Activated CD4-positive, alpha-beta T cell treated with anti-CD3 and anti-CD28 coated beads for 24 hours (primary cell): ENCODE data around the gene TSPEAR.
"Not testable (repeated sequence)": the region's sequence is repeated elsewhere in the genome, so short reads cannot be mapped to it uniquely, and the experiment has no call there.

Experiments used
- DNase-seq, 2 donors: peaks; one replicate each; pipeline ENCODE4 v3.0.0-alpha.2; 2020; ENCODE audit warnings: low read depth in 2 of 2

TSPEAR gene

DNA sequence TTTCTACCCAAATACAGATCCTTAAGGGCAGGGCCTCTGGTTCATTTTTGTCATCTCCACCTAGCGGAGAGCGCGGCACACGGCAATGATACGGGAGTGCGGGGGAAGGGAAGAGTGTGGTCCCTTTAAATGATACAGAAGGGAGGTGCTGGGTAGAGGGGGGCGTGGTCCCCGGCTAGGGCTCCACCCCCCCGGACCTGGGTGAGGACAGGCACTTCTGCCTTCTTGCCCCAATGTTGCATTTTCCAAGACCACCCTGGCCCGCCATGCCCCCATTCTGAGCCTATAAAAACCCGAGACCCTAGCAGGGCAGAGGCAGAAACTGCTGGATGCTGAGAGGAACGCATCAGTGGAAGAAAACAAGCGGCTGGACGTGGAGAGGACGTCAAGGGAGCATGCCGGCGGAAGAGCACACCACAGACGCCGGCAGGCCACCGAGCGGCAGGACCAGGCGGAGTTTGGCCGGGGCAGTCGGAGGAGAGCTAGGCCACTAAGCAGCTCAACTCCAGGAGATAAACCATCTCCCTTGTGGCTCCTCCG is 226.0 kb downstream of the TSPEAR start:
- DNase-seq, result peak; percentile 31 to 34

DNA sequence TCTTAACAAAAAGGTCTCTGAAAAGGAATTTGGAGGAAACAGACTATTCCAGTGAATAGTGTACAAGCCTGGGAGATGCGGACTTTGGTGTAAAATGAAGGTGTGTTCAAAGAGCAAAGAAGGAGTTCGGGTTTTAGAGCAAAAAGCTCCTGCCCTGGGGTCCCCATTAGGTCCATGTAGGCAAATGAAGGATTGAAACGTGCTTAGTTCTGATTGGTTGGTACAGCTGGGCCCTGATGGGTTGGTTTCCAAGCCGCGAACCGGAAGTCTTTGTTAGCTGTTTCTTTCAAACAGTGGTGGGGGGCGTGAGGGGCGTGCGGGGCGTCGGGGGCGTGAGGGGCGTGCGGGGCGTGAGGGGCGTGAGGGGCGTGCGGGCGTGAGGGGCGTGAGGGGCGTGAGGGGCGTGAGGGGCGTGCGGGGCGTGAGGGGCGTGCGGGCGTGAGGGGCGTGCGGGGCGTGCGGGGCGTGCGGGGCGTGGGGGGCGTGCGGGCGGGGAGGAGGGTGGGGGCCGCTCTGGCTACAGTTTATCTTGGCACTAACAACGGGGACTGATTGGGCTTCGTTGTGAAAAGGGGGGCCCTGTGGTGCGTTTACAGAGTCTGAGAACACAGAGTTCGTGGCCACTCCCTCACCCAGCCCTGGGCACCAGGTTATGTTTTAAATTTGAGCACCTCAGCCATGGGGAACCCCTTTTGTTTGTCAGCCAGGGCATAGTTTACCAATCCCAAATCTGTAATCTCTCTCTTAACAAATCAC is 226.7 kb downstream of the TSPEAR start:
- no peak for DNase-seq

DNA sequence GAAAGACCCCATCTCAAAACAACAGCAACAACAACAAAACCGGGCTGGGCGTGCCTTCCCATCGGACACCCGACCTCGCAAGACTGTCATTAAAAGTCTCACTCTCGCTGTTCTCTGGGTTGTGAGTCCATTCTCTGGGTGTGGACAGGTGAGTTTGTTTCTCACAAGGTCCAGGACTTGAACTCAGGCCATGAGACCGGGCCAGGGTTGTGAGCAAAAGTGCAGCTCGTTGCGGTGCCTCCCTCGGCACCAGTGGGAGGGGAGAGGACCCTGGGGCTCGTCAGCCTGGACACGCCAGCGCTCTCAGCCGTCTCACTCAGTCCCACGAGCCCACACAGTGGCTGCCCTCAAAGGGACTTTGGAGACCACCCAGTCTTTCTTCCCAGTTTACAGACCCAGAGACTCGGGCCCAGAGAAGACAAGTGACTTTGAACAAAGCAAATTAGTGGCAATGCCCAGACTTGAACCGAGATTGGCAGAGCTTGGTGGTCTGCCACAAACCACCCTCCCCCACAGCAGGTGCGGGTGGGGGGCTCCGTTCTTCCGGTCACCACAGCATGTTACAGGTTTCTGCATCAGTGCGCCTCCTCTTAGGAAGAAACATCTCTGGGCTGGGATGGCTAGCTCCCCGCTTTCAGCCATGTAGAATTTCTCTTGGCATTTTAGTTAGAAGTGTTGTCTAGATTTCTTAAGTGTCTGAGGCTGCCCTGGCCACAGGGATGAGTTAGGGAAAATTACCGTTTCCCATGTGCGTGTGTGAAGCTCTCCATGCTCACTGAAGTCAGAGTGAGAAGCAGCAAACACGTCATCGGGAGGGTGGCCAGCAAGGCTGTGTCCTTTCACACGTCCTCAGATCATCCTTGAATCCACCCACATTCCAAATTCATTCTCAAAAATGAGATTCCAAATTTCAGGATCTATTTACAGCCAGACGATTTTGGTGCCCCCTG is 227.8 kb downstream of the TSPEAR start:
- no peak for DNase-seq

DNA sequence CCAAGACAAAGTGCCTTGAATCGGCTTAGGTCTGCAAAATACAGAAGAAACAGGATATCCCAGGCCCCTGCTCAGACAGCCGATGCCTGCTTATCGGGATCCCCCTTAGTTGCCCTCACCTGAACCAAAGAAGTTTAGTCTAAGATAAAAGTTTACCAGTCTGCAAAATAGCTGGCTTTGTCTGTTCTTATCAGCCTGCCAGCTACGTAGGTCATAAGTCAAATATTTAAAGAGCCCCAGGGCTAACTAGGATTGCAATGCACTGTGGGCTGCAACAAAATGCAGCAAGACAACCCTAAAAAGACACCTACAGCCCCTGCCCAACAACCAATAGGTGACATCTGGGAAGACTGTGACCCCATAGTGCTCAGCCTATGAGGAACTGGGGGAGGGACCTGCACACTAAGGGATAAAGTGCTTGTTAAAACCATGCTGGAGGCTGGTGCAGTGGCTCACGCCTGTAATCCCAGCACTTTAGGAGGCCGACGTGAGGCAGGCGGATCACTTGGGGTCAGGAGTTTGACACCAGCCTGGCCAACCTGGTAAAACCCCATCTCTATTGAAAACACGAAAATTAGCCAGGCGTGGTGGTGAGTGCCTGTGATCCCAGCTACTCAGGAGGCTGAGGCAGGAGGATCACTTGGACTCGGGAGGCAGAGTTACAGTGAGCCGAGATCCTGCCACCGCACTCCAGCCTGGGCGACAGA is 228.6 kb downstream of the TSPEAR start:
- DNase-seq, result no peak

GRCh38 chr21:44480200-44481053 is 230.9 kb downstream of the TSPEAR start:
- DNase-seq, result no peak

DNA sequence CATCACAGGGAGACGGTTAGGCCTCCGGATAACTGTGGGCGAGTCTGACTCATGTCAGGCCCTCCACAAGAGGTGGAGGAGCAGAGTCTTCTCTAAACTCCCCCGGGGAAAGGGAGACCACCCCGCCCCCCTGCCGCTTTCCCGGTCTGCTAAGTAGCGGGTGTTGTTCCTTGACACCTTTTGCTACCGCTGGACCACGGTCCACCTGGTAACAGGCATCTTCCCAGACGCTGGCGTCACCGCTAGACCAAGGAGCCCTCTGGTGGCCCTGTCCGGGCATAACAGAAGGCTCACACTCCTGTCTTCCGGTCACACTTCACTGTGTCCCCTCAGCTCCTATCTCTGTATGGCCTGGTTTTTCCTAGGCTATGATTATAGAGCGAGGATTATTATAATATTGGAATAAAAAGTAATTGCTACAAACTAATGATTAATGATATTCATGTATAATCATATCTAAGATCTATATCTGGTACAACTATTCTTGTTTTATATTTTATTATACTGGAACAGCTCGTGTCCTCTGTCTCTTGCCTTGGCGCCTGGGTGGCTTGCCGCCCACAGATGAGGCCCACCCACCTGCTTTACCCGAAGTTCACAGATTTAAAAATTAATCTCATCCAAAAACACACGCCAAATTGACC is 231.7 kb downstream of the TSPEAR start:
- not testable (repeated sequence) for DNase-seq

- DNase-seq, result no peak
These were observed 232.6 kb downstream of the TSPEAR start for GRCh38 chr21:44478801-44479167.

- DNase-seq, result no peak
These were observed 233.1 kb downstream of the TSPEAR start for GRCh38 chr21:44478124-44478800.

DNA sequence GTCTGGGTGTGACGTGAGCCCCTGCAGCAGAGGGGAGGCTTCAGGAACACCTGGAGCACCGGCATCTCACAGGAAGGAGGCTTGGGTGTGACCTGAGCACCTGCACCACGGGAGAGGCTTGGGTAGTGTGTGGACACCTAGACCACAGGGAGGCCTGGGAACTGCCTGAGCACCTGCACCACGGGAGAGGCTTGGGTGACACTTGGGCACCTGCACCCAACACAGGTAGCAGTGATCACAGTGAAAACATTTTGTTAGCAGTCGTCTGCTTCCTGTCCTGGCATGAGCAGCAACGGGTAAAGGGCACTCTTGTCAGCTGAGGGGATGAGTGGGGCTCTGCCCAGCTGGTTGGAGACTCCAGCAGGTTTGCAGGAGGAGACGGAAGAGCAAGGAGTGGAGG is 233.7 kb downstream of the TSPEAR start:
- DNase-seq, result no peak

GRCh38 chr21:44477131-44477530 is 234.2 kb downstream of the TSPEAR start:
- DNase-seq, result no peak

- DNase-seq, result no peak
These were observed 236.0 kb downstream of the TSPEAR start for GRCh38 chr21:44475266-44475845.

DNA sequence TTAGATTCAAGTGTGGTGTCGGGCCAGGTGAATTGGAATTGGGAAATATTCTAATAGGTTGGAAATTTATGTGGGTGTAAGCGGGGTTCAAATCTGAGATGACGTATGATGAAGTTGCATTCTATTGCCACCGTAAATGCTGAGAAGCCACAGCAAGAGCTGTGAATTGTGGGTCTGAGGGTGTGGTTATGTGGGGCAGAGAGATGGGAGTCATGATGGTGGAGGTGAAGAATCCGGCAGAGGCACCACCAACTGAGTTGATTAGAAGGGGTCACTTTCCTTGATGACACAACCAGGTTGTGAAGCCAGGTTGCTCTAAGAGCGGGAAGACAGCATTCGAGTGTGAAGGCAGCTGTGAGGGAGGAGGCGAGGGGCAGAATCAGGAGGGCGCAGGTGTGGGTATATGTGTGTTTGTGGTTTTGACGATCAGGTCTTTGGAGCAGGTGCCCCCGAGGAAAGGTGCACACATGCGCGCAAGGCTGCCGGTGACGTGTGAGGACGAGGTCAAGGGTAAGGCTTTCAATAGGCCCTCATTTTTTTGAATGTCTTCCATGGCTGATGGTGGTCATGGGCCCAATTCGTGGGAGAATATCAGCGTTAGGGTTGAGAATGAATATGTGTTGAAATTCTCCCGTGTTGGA is 237.3 kb downstream of the TSPEAR start:
- no peak for DNase-seq

- no peak for DNase-seq
These were observed 239.4 kb downstream of the TSPEAR start for GRCh38 chr21:44471996-44472395.

DNA sequence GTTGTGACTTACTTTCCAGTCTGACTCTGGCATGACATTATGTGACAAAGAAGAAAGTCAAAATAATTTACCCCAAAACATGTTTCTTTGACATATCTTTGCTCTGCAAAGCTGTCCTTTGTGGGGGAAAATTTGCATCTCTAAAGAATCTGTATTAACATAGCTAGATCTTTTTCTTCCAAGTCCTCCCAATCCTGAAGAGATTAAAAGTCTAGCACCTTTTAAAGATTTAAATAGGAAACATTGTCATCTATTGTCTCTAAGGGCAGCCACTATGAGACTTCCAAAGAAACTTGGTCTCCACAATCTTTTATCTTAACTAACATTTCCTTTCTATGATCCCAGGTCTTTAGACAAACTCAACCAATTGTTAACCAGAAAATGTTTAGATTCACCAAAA is 240.0 kb downstream of the TSPEAR start:
- DNase-seq, result no peak

GRCh38 chr21:44467859-44468195 is 243.5 kb downstream of the TSPEAR start:
- no peak for DNase-seq

DNA sequence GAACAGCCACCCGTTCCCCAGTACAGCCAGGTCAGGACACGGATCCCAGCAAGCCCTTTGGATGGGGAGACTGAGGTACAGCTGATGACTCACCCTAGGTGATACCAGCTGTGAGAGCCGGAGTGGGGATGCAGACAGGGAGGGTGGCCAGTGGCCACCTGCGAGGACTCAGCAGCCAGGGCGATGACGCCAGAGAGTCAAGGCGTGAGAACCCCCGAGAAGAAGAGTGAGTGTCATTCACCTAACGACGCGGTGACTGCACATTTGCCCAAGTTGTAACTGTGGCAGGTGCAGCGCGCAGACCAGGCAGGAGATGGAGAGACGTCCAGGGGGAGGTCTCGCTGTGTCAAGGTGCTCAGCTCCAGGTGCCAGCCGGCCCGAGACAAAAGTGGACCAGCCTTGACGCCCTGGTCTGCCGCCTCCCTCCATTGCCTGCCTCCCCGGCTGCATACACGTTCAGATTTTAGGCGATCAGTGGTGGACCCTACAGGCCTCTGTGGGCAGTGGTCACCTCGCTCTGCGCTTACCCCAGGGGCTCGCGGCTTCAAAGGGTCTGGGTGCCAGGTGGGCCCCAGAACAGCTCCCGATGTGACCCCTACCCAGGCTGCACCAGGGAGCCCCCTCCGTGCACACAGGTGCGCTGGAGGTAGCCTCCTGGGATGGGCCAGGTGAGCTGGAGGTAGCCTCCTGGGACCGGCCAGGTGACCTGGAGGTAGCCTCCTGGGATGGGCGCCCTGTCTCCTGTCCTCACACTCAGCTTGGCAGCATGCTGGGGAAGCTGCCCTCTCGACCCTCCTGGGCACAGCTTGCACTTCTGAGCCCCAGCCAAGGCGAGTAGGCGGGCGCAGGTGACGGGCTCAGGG is 244.1 kb downstream of the TSPEAR start:
- DNase-seq, result no peak

- no peak for DNase-seq
These were observed 244.9 kb downstream of the TSPEAR start for GRCh38 chr21:44466351-44466954.

GRCh38 chr21:44464351-44464750 is 247.0 kb downstream of the TSPEAR start:
- DNase-seq, result no peak
